GM13976 (cell line): Measurements from ENCODE around the gene SYNCRIP.
"Not testable (repeated sequence)": the region's sequence is repeated elsewhere in the genome, so short reads cannot be mapped to it uniquely, and the experiment has no call there.

Experiments
- DNase-seq: peaks from one replicate; pipeline ENCODE4 v3.0.0; 2012; ENCODE audit warnings: low spot score
- CTCF ChIP-seq: IDR thresholded peaks from 2 replicates; pipeline ENCODE4 v1.5.1; 2012; ENCODE audit warnings: borderline replicate concordance, mild to moderate bottlenecking; ENCODE audit not compliant: insufficient read depth; ENCODE audit errors: extremely low read depth, missing control alignments, control extremely low read depth
- in situ Hi-C: fragments of 300-500 bp; cut with MboI; formaldehyde crosslinking; loops from one replicate; pipeline ENCODE4 v1.12.0; 2022; ENCODE audit warnings: low sequenced_read_pairs, mixed read lengths, inconsistent platforms; ENCODE audit not compliant: unreplicated experiment

The SYNCRIP gene

GRCh38 chr6:85642774-85643536 lies at the start of gene SYNCRIP:
Gene SYNCRIP (minus strand): TSS chr6:85642886. CDS start chr6:85641439, 1,447 bp downstream.
- in situ Hi-C loops = loop anchor here (5.0 kb wide), 1 partner anchor 34 kb away; no protein-coding TSS in a partner anchor
- TF ChIP-seq CTCF = no peak
- peak; percentile 93 for DNase-seq

- in situ Hi-C loops = no loop called here
- no peak for TF ChIP-seq CTCF
- no peak for DNase-seq
These were observed 48.8 kb upstream of the SYNCRIP start for GRCh38 chr6:85691478-85691877.

GRCh38 chr6:85690071-85690470 lies 47.4 kb upstream of the SYNCRIP start:
- no peak for TF ChIP-seq CTCF
- in situ Hi-C loops = no loop called here
- DNase-seq = no peak

- no peak for TF ChIP-seq CTCF
- DNase-seq = peak; percentile 61
- in situ Hi-C loops = no loop called here
These were observed 43.0 kb upstream of the SYNCRIP start for GRCh38 chr6:85685713-85686112.

- no peak for TF ChIP-seq CTCF
- in situ Hi-C loops = no loop called here
- no peak for DNase-seq
These were observed 42.1 kb upstream of the SYNCRIP start for GRCh38 chr6:85684809-85685171.

- no peak for TF ChIP-seq CTCF
- in situ Hi-C loops = no loop called here
- no peak for DNase-seq
These were observed 41.6 kb upstream of the SYNCRIP start for GRCh38 chr6:85684133-85684808.

- in situ Hi-C loops, DNase-seq: not testable (repeated sequence)
These were observed 39.2 kb upstream of the SYNCRIP start for GRCh38 chr6:85681899-85682298.
